Endothelial cell of umbilical vein (primary cell): ENCODE data around the gene SLC44A3.

Source experiments
- EZH2 ChIP-seq: IDR thresholded peaks from 2 replicates; pipeline ENCODE4 v1.6.1; 2012; ENCODE audit warnings: borderline replicate concordance, low read depth, mild to moderate bottlenecking, moderate library complexity, low read length, inconsistent platforms; ENCODE audit not compliant: severe bottlenecking
- GATA2 ChIP-seq: IDR thresholded peaks from 2 replicates; pipeline ENCODE4 v1.7.0; 2011; ENCODE audit warnings: low read depth, mild to moderate bottlenecking, moderate library complexity, mixed read lengths, low read length; ENCODE audit not compliant: insufficient read length, insufficient read depth
- MYC ChIP-seq: IDR thresholded peaks from one replicate; pipeline ENCODE4 v1.6.1; 2011; ENCODE audit warnings: mild to moderate bottlenecking, low read depth, low read length
- POLR2A ChIP-seq: IDR thresholded peaks from 2 replicates; pipeline ENCODE4 v1.6.1; 2012; ENCODE audit warnings: low read depth, mild to moderate bottlenecking, control low read depth, low read length
- POLR2AphosphoS5 ChIP-seq: IDR thresholded peaks from 2 replicates; pipeline ENCODE4 v1.6.1; 2012; ENCODE audit warnings: low read depth, mild to moderate bottlenecking, control low read depth, low read length, moderate library complexity; ENCODE audit not compliant: insufficient read depth
- TF ChIP-seq, protein P1 (sequence below), 2 donors: IDR thresholded peaks; 1 replicate in 1 of 2; 2 replicates in 1 of 2; pipeline ENCODE4 v1.5.1; 2011; ENCODE audit warnings: low read length in 2 of 2, mild to moderate bottlenecking in 2 of 2, moderate library complexity in 2 of 2, control low read depth in 1 of 2, inconsistent platforms in 1 of 2, low read depth in 1 of 2; ENCODE audit not compliant: insufficient read depth in 1 of 2; ENCODE audit errors: extremely low read depth in 1 of 2
- TF ChIP-seq, protein P2 (sequence below): IDR thresholded peaks from 2 replicates; pipeline ENCODE4 v1.6.1; 2011; ENCODE audit not compliant: insufficient read depth, insufficient read length

DNA sequence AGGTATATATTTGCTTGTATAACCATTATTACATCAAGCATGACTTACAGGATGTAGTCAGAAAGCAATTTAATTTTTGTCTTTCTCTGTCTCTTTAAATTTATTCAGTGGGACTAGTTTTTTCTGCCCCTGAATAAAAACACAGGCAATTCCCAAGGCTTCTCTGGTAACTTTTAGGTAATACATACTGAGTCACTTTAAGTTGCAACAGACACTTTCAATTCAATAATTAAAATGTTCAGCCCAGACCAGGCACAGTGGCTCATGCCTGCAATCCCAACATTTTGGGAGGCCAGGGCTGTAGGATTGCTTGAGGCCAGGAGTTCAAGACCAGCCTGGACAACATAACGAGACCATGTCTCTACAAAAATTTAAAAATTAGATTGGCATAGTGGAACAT, 12.3 kb downstream of the SLC44A3 start:
- no peak for TF ChIP-seq MYC
- TF ChIP-seq, protein P1, sequence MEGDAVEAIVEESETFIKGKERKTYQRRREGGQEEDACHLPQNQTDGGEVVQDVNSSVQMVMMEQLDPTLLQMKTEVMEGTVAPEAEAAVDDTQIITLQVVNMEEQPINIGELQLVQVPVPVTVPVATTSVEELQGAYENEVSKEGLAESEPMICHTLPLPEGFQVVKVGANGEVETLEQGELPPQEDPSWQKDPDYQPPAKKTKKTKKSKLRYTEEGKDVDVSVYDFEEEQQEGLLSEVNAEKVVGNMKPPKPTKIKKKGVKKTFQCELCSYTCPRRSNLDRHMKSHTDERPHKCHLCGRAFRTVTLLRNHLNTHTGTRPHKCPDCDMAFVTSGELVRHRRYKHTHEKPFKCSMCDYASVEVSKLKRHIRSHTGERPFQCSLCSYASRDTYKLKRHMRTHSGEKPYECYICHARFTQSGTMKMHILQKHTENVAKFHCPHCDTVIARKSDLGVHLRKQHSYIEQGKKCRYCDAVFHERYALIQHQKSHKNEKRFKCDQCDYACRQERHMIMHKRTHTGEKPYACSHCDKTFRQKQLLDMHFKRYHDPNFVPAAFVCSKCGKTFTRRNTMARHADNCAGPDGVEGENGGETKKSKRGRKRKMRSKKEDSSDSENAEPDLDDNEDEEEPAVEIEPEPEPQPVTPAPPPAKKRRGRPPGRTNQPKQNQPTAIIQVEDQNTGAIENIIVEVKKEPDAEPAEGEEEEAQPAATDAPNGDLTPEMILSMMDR (IDR thresholded peaks at IDR 0.05; ENCODE audit: extremely low read depth in 1 of 2, insufficient read depth in 1 of 2, low read depth in 1 of 2, low read length in 2 of 2) = no peak
- no peak for TF ChIP-seq POLR2AphosphoS5
- no peak for TF ChIP-seq EZH2
- TF ChIP-seq POLR2A = no peak
- TF ChIP-seq, protein P2, sequence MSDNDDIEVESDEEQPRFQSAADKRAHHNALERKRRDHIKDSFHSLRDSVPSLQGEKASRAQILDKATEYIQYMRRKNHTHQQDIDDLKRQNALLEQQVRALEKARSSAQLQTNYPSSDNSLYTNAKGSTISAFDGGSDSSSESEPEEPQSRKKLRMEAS = no peak
- TF ChIP-seq GATA2 = no peak
